ENCODE data around the gene PTGFRN. TPM values are rescaled to one million over a fixed set of nuclear protein-coding genes. Genes with fewer than 3 reads are reported as not detected.

Gene PTGFRN
- total and polyA plus RNA-seq, 2 of the 13 experiments (the other 11 are each of a cell fraction or from before 2014, with no cell fraction given): 3.3 to 11.3 TPM

DNA sequence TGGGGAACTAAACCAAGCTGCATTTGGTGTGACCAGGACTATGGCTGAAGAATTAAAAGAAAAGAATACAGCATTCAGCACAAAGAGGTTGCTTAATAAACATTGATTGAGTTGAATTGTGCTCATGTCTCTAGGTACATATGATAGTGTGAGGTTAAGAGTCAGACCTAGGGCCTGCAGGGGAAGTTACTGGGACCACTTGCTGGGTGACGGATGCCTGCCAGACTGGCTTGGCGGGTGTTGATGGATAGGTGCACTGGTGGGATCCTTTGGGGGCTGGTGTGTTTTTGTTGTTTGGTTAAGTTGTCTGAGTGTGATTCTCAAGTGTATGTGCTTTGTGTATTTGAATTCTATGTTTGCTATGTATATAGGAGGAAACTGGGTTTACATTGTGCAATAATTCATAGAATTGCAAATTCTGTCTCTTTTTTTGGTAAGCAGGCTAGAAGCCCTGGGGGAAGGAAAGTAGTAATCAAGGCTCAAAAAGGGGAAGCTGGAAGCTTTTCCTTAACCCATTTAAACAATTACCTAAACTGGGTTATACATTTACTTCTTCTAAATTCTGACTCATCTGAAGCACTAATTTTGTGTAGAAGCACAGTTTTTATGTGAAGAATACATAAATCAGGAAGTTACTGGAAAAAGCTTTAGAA lies 93.6 kb downstream of the PTGFRN start:
- Histone ChIP-seq H3K9me3 (ENCODE audit: low read length) (no peaks in the 10 kb centered on the region), H2AFZ (ENCODE audit: low read length) (no peak overlapping the region), H3K27me3 (ENCODE audit: control insufficient read depth in 1 of 2, insufficient read depth in 2 of 2, low read length in 2 of 2) (no peaks in the 10 kb centered on the region), H3K9ac (ENCODE audit: insufficient read depth, low read depth, low read length) (no peak overlapping the region), H3K4me1 (ENCODE audit: insufficient read depth, low read length) (no peaks in the 10 kb centered on the region), H3K79me2 (ENCODE audit: insufficient read depth, low read length) (no peaks in the 10 kb centered on the region), H4K20me1 (ENCODE audit: insufficient read depth, low read length) (no peaks in the 10 kb centered on the region), H3K4me2 (ENCODE audit: low read depth, low read length) (no peak overlapping the region), H3K27ac (ENCODE audit: extremely low read length, insufficient read depth, low read length) (no peak overlapping the region), H3K36me3 (replicated peaks in 1 of 2; ENCODE audit: control insufficient read depth in 1 of 2, insufficient read depth in 2 of 2, low read length in 2 of 2) (no peaks in the 10 kb centered on the region), H3K4me3 (replicated peaks in 1 of 3; ENCODE audit: insufficient read depth in 1 of 3, low read depth in 2 of 3, low read length in 3 of 3) (no peak overlapping the region)
- POLR2A ChIA-PET: no interaction called here
- intact Hi-C loops (cut with micrococcal nuclease; ENCODE audit: unreplicated experiment) (no loop called here), in situ Hi-C loops (cut with HindIII; ENCODE audit: extremely low pct_ligation_motif_present, low pct_unique_long_range_greater_than_20kb) (no loop called here)
- TF ChIP-seq CEBPB (IDR thresholded peaks at IDR 0.05; ENCODE audit: borderline replicate concordance, low read depth, low read length): peak; percentile 50; the same call in 1 of the 2 replicates
- TF ChIP-seq POLR2G (IDR thresholded peaks at IDR 0.05; ENCODE audit: low read depth, low read length): no peak
- 100% methylated on average over 2 of the region's 2 CpGs for WGBS (ENCODE audit: low lambda C conversion rate)
- DNase-seq (ENCODE audit: low spot score) (no peak), ATAC-seq (no peak), FAIRE-seq (no peak)
- BruUV-seq (replicated peaks): no TSS peak
- CTCF ChIA-PET (ENCODE audit: low intra/inter-chr PET ratio, low total read pairs): no interaction called here

DNA sequence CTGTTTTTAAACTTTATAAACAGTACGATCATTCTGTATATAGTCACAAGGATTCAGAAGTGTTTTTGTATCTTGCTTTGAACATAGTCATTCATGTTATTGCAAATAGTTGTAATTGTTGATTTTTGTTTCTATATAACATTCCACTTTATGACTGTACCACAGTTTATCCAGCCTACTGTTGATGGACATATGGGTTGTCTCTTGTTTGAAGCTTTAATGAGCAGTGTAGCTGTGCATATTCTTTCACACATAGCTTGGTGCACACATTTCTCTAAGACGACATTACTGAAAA lies 98.0 kb downstream of the PTGFRN start:
- DNase-seq (ENCODE audit: low spot score): no peak
- Histone ChIP-seq H3K4me1 (ENCODE audit: insufficient read depth, low read length) (no peaks in the 10 kb centered on the region), H3K9ac (ENCODE audit: insufficient read depth, low read depth, low read length) (no peak overlapping the region), H3K36me3 (replicated peaks in 1 of 2; ENCODE audit: control insufficient read depth in 1 of 2, insufficient read depth in 2 of 2, low read length in 2 of 2) (no peaks in the 10 kb centered on the region), H3K79me2 (ENCODE audit: insufficient read depth, low read length) (no peaks in the 10 kb centered on the region), H3K27ac (ENCODE audit: extremely low read length, insufficient read depth, low read length) (no peak overlapping the region), H3K4me2 (ENCODE audit: low read depth, low read length) (no peak overlapping the region), H3K9me3 (ENCODE audit: low read length) (no peaks in the 10 kb centered on the region), H3K4me3 (replicated peaks in 1 of 3; ENCODE audit: insufficient read depth in 1 of 3, low read depth in 2 of 3, low read length in 3 of 3) (no peak overlapping the region), H2AFZ (ENCODE audit: low read length) (no peak overlapping the region), H4K20me1 (ENCODE audit: insufficient read depth, low read length) (no peaks in the 10 kb centered on the region), H3K27me3 (ENCODE audit: control insufficient read depth in 1 of 2, insufficient read depth in 2 of 2, low read length in 2 of 2) (no peaks in the 10 kb centered on the region)
- CTCF ChIA-PET (ENCODE audit: low intra/inter-chr PET ratio, low total read pairs): no interaction called here
- BruUV-seq (replicated peaks): no TSS peak
- WGBS (ENCODE audit: low lambda C conversion rate): 93% methylated on average over 2 of the region's 2 CpGs
- POLR2A ChIA-PET: no interaction called here
- FAIRE-seq: no peak
- ATAC-seq: no peak
- intact Hi-C loops (cut with micrococcal nuclease; ENCODE audit: unreplicated experiment): no loop called here
- in situ Hi-C loops (cut with HindIII; ENCODE audit: extremely low pct_ligation_motif_present, low pct_unique_long_range_greater_than_20kb): no loop called here
- TF ChIP-seq, protein P1, sequence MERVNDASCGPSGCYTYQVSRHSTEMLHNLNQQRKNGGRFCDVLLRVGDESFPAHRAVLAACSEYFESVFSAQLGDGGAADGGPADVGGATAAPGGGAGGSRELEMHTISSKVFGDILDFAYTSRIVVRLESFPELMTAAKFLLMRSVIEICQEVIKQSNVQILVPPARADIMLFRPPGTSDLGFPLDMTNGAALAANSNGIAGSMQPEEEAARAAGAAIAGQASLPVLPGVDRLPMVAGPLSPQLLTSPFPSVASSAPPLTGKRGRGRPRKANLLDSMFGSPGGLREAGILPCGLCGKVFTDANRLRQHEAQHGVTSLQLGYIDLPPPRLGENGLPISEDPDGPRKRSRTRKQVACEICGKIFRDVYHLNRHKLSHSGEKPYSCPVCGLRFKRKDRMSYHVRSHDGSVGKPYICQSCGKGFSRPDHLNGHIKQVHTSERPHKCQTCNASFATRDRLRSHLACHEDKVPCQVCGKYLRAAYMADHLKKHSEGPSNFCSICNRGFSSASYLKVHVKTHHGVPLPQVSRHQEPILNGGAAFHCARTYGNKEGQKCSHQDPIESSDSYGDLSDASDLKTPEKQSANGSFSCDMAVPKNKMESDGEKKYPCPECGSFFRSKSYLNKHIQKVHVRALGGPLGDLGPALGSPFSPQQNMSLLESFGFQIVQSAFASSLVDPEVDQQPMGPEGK (CRISPR knock-in tag; IDR thresholded peaks at IDR 0.05): no peak
- no peak for TF ChIP-seq NRL (CRISPR knock-in tag; IDR thresholded peaks at IDR 0.05; ENCODE audit: borderline replicate concordance)
- no peak for TF ChIP-seq MATR3 (CRISPR knock-in tag; IDR thresholded peaks at IDR 0.05)
- TF ChIP-seq JARID2 (CRISPR knock-in tag; IDR thresholded peaks at IDR 0.05; ENCODE audit: insufficient replicate concordance): no peak
- TF ChIP-seq TAF1 (CRISPR knock-in tag; IDR thresholded peaks at IDR 0.05): no peak
- no peak for TF ChIP-seq EZH2 (conservative IDR thresholded peaks at IDR 0.05; ENCODE audit: low read depth, low read length)
- no peak for TF ChIP-seq SMYD3 (CRISPR knock-in tag; IDR thresholded peaks at IDR 0.05)
- TF ChIP-seq ZNF17 (CRISPR knock-in tag; IDR thresholded peaks at IDR 0.05): no peak
- TF ChIP-seq ZBTB38 (CRISPR knock-in tag; IDR thresholded peaks at IDR 0.05): no peak
- TF ChIP-seq WIZ (CRISPR knock-in tag; IDR thresholded peaks at IDR 0.05): no peak
- no peak for TF ChIP-seq HOXA9 (CRISPR knock-in tag; IDR thresholded peaks at IDR 0.05; ENCODE audit: borderline replicate concordance)
- TF ChIP-seq ONECUT2 (CRISPR knock-in tag; IDR thresholded peaks at IDR 0.05): no peak
- TF ChIP-seq, protein P2, sequence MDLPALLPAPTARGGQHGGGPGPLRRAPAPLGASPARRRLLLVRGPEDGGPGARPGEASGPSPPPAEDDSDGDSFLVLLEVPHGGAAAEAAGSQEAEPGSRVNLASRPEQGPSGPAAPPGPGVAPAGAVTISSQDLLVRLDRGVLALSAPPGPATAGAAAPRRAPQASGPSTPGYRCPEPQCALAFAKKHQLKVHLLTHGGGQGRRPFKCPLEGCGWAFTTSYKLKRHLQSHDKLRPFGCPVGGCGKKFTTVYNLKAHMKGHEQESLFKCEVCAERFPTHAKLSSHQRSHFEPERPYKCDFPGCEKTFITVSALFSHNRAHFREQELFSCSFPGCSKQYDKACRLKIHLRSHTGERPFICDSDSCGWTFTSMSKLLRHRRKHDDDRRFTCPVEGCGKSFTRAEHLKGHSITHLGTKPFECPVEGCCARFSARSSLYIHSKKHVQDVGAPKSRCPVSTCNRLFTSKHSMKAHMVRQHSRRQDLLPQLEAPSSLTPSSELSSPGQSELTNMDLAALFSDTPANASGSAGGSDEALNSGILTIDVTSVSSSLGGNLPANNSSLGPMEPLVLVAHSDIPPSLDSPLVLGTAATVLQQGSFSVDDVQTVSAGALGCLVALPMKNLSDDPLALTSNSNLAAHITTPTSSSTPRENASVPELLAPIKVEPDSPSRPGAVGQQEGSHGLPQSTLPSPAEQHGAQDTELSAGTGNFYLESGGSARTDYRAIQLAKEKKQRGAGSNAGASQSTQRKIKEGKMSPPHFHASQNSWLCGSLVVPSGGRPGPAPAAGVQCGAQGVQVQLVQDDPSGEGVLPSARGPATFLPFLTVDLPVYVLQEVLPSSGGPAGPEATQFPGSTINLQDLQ (CRISPR knock-in tag; IDR thresholded peaks at IDR 0.05): no peak
- no peak for TF ChIP-seq SCMH1 (CRISPR knock-in tag; IDR thresholded peaks at IDR 0.05; ENCODE audit: borderline replicate concordance)

Data from HepG2 (cell line).